ENCODE data around the gene ATP5PD.

Gene ATP5PD

GRCh38 chr17:75046407-75047289 lies at the start of gene ATP5PD, which contains the start of gene KCTD2:
TSS of gene ATP5PD (minus strand) at chr17:75046969. CDS start at chr17:75042650, 4,319 bp downstream.
TSS of gene KCTD2 (plus strand) at chr17:75047225. CDS start at chr17:75047251, 26 bp downstream.
- Histone ChIP-seq H3K9ac (ENCODE audit: low read length) (peak within 1 kb of the TSS; percentile 86), H3K9me2 (ENCODE audit: low read depth, low read length) (no peaks in the 10 kb centered on the region), H4K20me1 (ENCODE audit: insufficient read depth, low read length) (no peaks in the 10 kb centered on the region), H3K27ac (ENCODE audit: low read depth, low read length, poor library complexity, severe bottlenecking) (peak within 1 kb of the TSS; percentile 6), H3K4me1 (ENCODE audit: insufficient read depth, low read length, severe bottlenecking) (peaks cover 24% of the 10 kb centered on the region), H3K9me3 (ENCODE audit: low read length) (no peaks in the 10 kb centered on the region), H3K79me2 (ENCODE audit: insufficient read depth, low read length) (no peaks in the 10 kb centered on the region), H3F3A (ENCODE audit: insufficient read depth, low read length) (no peaks in the 10 kb centered on the region), H3K4me2 (ENCODE audit: low read length) (peak within 1 kb of the TSS; percentile 100), H3K36me3 (ENCODE audit: insufficient read depth, low read length) (peaks cover 19% of the 10 kb centered on the region), H3K27me3 (ENCODE audit: insufficient read depth, low read length) (no peaks in the 10 kb centered on the region), H3K4me3 (ENCODE audit: low read depth, low read length, poor library complexity, severe bottlenecking) (peak within 1 kb of the TSS; percentile 83), H2AFZ (ENCODE audit: low read length) (no peak within 1 kb of the TSS)
- TF ChIP-seq CTCF (IDR thresholded peaks at IDR 0.05; ENCODE audit: low read length), result no peak
- TF ChIP-seq EZH2 (IDR thresholded peaks at IDR 0.05; ENCODE audit: borderline replicate concordance, low read length), result no peak

GRCh38 chr17:75096082-75096625 lies 49.4 kb upstream of the ATP5PD start:
- Histone ChIP-seq H3F3A (ENCODE audit: insufficient read depth, low read length) (no peaks in the 10 kb centered on the region), H3K27me3 (ENCODE audit: insufficient read depth, low read length) (peaks cover 1% of the 10 kb centered on the region; the same call in 1 of the 2 replicates), H3K4me1 (ENCODE audit: insufficient read depth, low read length, severe bottlenecking) (no peaks in the 10 kb centered on the region), H3K9me2 (ENCODE audit: low read depth, low read length) (no peaks in the 10 kb centered on the region), H3K9ac (ENCODE audit: low read length) (no peak overlapping the region), H3K79me2 (ENCODE audit: insufficient read depth, low read length) (no peaks in the 10 kb centered on the region), H2AFZ (ENCODE audit: low read length) (no peak overlapping the region), H3K27ac (ENCODE audit: low read depth, low read length, poor library complexity, severe bottlenecking) (no peak overlapping the region), H3K4me3 (ENCODE audit: low read depth, low read length, poor library complexity, severe bottlenecking) (no peak overlapping the region), H3K9me3 (ENCODE audit: low read length) (no peaks in the 10 kb centered on the region), H3K4me2 (ENCODE audit: low read length) (no peak overlapping the region), H4K20me1 (ENCODE audit: insufficient read depth, low read length) (no peaks in the 10 kb centered on the region), H3K36me3 (ENCODE audit: insufficient read depth, low read length) (no peaks in the 10 kb centered on the region)
- TF ChIP-seq CTCF (IDR thresholded peaks at IDR 0.05; ENCODE audit: low read length), result no peak
- no peak for TF ChIP-seq EZH2 (IDR thresholded peaks at IDR 0.05; ENCODE audit: borderline replicate concordance, low read length)

GRCh38 chr17:75094871-75095399 lies 48.2 kb upstream of the ATP5PD start:
- Histone ChIP-seq H3K79me2 (ENCODE audit: insufficient read depth, low read length) (no peaks in the 10 kb centered on the region), H3K4me1 (ENCODE audit: insufficient read depth, low read length, severe bottlenecking) (no peaks in the 10 kb centered on the region), H3K36me3 (ENCODE audit: insufficient read depth, low read length) (no peaks in the 10 kb centered on the region), H3K4me2 (ENCODE audit: low read length) (no peak overlapping the region), H3K4me3 (ENCODE audit: low read depth, low read length, poor library complexity, severe bottlenecking) (no peak overlapping the region), H3K27ac (ENCODE audit: low read depth, low read length, poor library complexity, severe bottlenecking) (no peak overlapping the region), H4K20me1 (ENCODE audit: insufficient read depth, low read length) (no peaks in the 10 kb centered on the region), H3K9me2 (ENCODE audit: low read depth, low read length) (no peaks in the 10 kb centered on the region), H3F3A (ENCODE audit: insufficient read depth, low read length) (no peaks in the 10 kb centered on the region), H3K27me3 (ENCODE audit: insufficient read depth, low read length) (peaks cover 7% of the 10 kb centered on the region; the same call in 1 of the 2 replicates), H3K9me3 (ENCODE audit: low read length) (no peaks in the 10 kb centered on the region), H2AFZ (ENCODE audit: low read length) (no peak overlapping the region), H3K9ac (ENCODE audit: low read length) (no peak overlapping the region)
- no peak for TF ChIP-seq EZH2 (IDR thresholded peaks at IDR 0.05; ENCODE audit: borderline replicate concordance, low read length)
- TF ChIP-seq CTCF (IDR thresholded peaks at IDR 0.05; ENCODE audit: low read length), result no peak

Measured in OCI-LY1 (cell line).